Right lobe of liver (tissue), 4 donors: ENCODE data around the gene LPCAT4.

Experiments
- CTCF ChIP-seq, 4 donors: fragments of 200-600 bp in 3 of 4; fragments of 450-650 bp in 1 of 4; IDR thresholded peaks; one replicate each; pipeline versions ENCODE4 v1.5.1 to v1.8.0; 2016 to 2022; ENCODE audit warnings: antibody characterized with exemption in 4 of 4, mild to moderate bottlenecking in 2 of 4
- POLR2A ChIP-seq: fragments of 450-650 bp; IDR thresholded peaks from one replicate; pipeline ENCODE4 v1.6.1; 2017; ENCODE audit warnings: antibody characterized with exemption, mild to moderate bottlenecking
- donor health status: DM: no; HTN: no; CAD: no.
- donor health status: DM: no; HTN: no; CAD: no.
- donor health status: DM: no; HTN: yes; CAD: no.

- no peak for TF ChIP-seq CTCF (IDR thresholded peaks at IDR 0.05)
- TF ChIP-seq POLR2A, result no peak
Measured at GRCh38 chr15:34332553-34333120, 34.4 kb downstream of the LPCAT4 start.
